ENCODE data around the gene HLA-DOB. TPM values are rescaled to one million over a fixed set of nuclear protein-coding genes. Genes with fewer than 3 reads are reported as not detected.

The HLA-DOB gene
- total and polyA plus RNA-seq, 2 donors (not counting 3 experiments of a cell fraction or from before 2014, with no cell fraction given), result 0.46 to 0.54 TPM

- DNase-seq (ENCODE audit: low read depth, low spot score) (no peak), FAIRE-seq (no peak)
- Histone ChIP-seq H3K4me2 (ENCODE audit: insufficient read depth, low read length) (no peak overlapping the region), H4K20me1 (replicated peaks; ENCODE audit: control insufficient read depth, extremely low read depth, insufficient read depth, low read length) (no peaks in the 10 kb centered on the region), H3K9me3 (replicated peaks; ENCODE audit: control insufficient read depth, insufficient read depth, low read length) (no peaks in the 10 kb centered on the region), H3K79me2 (ENCODE audit: control insufficient read depth, insufficient read depth, low read length) (no peaks in the 10 kb centered on the region), H3K36me3 (ENCODE audit: control insufficient read depth in 2 of 2, extremely low read depth in 1 of 2, insufficient read depth in 2 of 2, low read length in 2 of 2) (no peaks in the 10 kb centered on the region), H3K9me1 (replicated peaks; ENCODE audit: control insufficient read depth, extremely low read depth, insufficient read depth, low read length) (no peaks in the 10 kb centered on the region), H2AFZ (ENCODE audit: low read depth, low read length) (no peak overlapping the region), H3K9ac (replicated peaks; ENCODE audit: extremely low read depth, insufficient read depth, low read length) (no peak overlapping the region), H3K27ac (ENCODE audit: insufficient read depth, low read depth, low read length) (no peak overlapping the region), H3K4me3 (replicated peaks in 1 of 3; ENCODE audit: insufficient read depth in 1 of 3, low read depth in 1 of 3, low read length in 3 of 3) (no peak overlapping the region), H3K4me1 (ENCODE audit: control insufficient read depth, extremely low read depth, insufficient read depth, low read length) (peaks cover 13% of the 10 kb centered on the region), H3K27me3 (ENCODE audit: control insufficient read depth in 2 of 2, insufficient read depth in 2 of 2, low read length in 2 of 2) (peaks cover 0 to 8% of the 10 kb centered on the region in 2 experiments)
- dilution Hi-C loops (cut with MboI; ENCODE audit: extremely low pct_ligation_motif_present, low sequenced_read_pairs), result no loop called here
- BruUV-seq (replicated peaks), result no TSS peak
- no peak for TF ChIP-seq JUN (IDR thresholded peaks at IDR 0.05; ENCODE audit: borderline replicate concordance, insufficient read depth, insufficient read length, low read depth)
- TF ChIP-seq POLR2AphosphoS5 (IDR thresholded peaks at IDR 0.05; ENCODE audit: insufficient read depth, low read depth, low read length), result no peak
- no peak for TF ChIP-seq GATA2 (IDR thresholded peaks at IDR 0.05; ENCODE audit: insufficient read depth, insufficient read length, low read depth, low read length)
- no peak for TF ChIP-seq POLR2A (IDR thresholded peaks at IDR 0.05; ENCODE audit: low read depth, low read length)
- CTCF ChIA-PET, result interaction anchor here (1.7 to 3.4 kb wide), 2 partner anchors 12 to 17 kb away, joined by 7 to 22 read pairs; partner anchors contain the start of gene TAP2
- intact Hi-C loops (cut with micrococcal nuclease), result no loop called here
- POLR2A ChIA-PET, result no interaction called here
Measured at GRCh38 chr6:32851025-32851424, 34.2 kb upstream of the HLA-DOB start.

- TF ChIP-seq EZH2 (IDR thresholded peaks at IDR 0.05; ENCODE audit: borderline replicate concordance, low read depth, low read length, severe bottlenecking), result no peak
- no peak for TF ChIP-seq POLR2AphosphoS5 (IDR thresholded peaks at IDR 0.05; ENCODE audit: insufficient read depth, low read depth, low read length)
- no peak for TF ChIP-seq POLR2A (IDR thresholded peaks at IDR 0.05; ENCODE audit: low read depth, low read length)
- TF ChIP-seq GATA2 (IDR thresholded peaks at IDR 0.05; ENCODE audit: insufficient read depth, insufficient read length, low read depth, low read length), result no peak
- no peak for TF ChIP-seq FOS (IDR thresholded peaks at IDR 0.05; ENCODE audit: borderline replicate concordance, insufficient read depth, low read length)
- TF ChIP-seq, protein P1, sequence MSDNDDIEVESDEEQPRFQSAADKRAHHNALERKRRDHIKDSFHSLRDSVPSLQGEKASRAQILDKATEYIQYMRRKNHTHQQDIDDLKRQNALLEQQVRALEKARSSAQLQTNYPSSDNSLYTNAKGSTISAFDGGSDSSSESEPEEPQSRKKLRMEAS (IDR thresholded peaks at IDR 0.05; ENCODE audit: insufficient read depth, insufficient read length), result no peak
- no peak for TF ChIP-seq JUN (IDR thresholded peaks at IDR 0.05; ENCODE audit: borderline replicate concordance, insufficient read depth, insufficient read length, low read depth)
- TF ChIP-seq CTCF (IDR thresholded peaks at IDR 0.05; ENCODE audit: extremely low read depth in 1 of 2, insufficient read depth in 1 of 2, low read depth in 1 of 2, low read length in 2 of 2), result no peak
- TF ChIP-seq MYC (IDR thresholded peaks at IDR 0.05; ENCODE audit: low read depth, low read length), result no peak
- Histone ChIP-seq H3K4me1 (ENCODE audit: control insufficient read depth, extremely low read depth, insufficient read depth, low read length) (peaks cover 10% of the 10 kb centered on the region), H3K9me3 (replicated peaks; ENCODE audit: control insufficient read depth, insufficient read depth, low read length) (no peaks in the 10 kb centered on the region), H3K27me3 (ENCODE audit: control insufficient read depth in 2 of 2, insufficient read depth in 2 of 2, low read length in 2 of 2) (no peaks in the 10 kb centered on the region), H3K4me2 (ENCODE audit: insufficient read depth, low read length) (no peak overlapping the region), H3K79me2 (ENCODE audit: control insufficient read depth, insufficient read depth, low read length) (no peaks in the 10 kb centered on the region), H3K4me3 (replicated peaks in 1 of 3; ENCODE audit: insufficient read depth in 1 of 3, low read depth in 1 of 3, low read length in 3 of 3) (no peak overlapping the region), H3K9me1 (replicated peaks; ENCODE audit: control insufficient read depth, extremely low read depth, insufficient read depth, low read length) (no peaks in the 10 kb centered on the region), H4K20me1 (replicated peaks; ENCODE audit: control insufficient read depth, extremely low read depth, insufficient read depth, low read length) (no peaks in the 10 kb centered on the region), H2AFZ (ENCODE audit: low read depth, low read length) (no peak overlapping the region), H3K27ac (ENCODE audit: insufficient read depth, low read depth, low read length) (no peak overlapping the region), H3K36me3 (ENCODE audit: control insufficient read depth in 2 of 2, extremely low read depth in 1 of 2, insufficient read depth in 2 of 2, low read length in 2 of 2) (no peaks in the 10 kb centered on the region), H3K9ac (replicated peaks; ENCODE audit: extremely low read depth, insufficient read depth, low read length) (no peak overlapping the region)
- ChIA-PET POLR2A (no interaction called here), CTCF (interaction anchor here (1.1 to 3.4 kb wide), 2 partner anchors 10 to 19 kb away, joined by 5 to 22 read pairs; partner anchors contain the start of gene TAP2)
- dilution Hi-C loops (cut with MboI; ENCODE audit: extremely low pct_ligation_motif_present, low sequenced_read_pairs) (no loop called here), intact Hi-C loops (cut with micrococcal nuclease) (no loop called here)
- no peak for DNase-seq (ENCODE audit: low read depth, low spot score)
- FAIRE-seq, result no peak
- BruUV-seq (replicated peaks), result no TSS peak
Measured at GRCh38 chr6:32849126-32849525, 32.3 kb upstream of the HLA-DOB start.
